Mesothelial cell of epicardium (in vitro differentiated cells): ENCODE measurements around the gene THADA. TPM values are rescaled to one million over a fixed set of nuclear protein-coding genes. Genes with fewer than 3 reads are reported as not detected.

ENCODE experiments used
- DNase-seq, 2 experiments: peaks; one replicate each; pipeline ENCODE4 v3.0.0; 2021; ENCODE audit warnings: low spot score in 2 of 2; ENCODE audit not compliant: unreplicated experiment in 2 of 2
- H3K27ac Mint-ChIP-seq: 2 replicates; pipeline ENCODE4 v1.8.0; 2021; ENCODE audit warnings: mixed read lengths
- H3K27me3 Mint-ChIP-seq: 2 replicates; pipeline ENCODE4 v1.8.0; 2021; ENCODE audit warnings: low read depth, mixed read lengths
- H3K36me3 Mint-ChIP-seq: 2 replicates; pipeline ENCODE4 v1.8.0; 2021; ENCODE audit warnings: mixed read lengths
- H3K4me1 Mint-ChIP-seq: 2 replicates; pipeline ENCODE4 v1.8.0; 2021; ENCODE audit warnings: mixed read lengths
- H3K4me3 Mint-ChIP-seq: 2 replicates; pipeline ENCODE4 v1.8.0; 2021; ENCODE audit warnings: mild to moderate bottlenecking, moderate library complexity, mixed read lengths
- H3K9me3 Mint-ChIP-seq: 2 replicates; pipeline ENCODE4 v1.8.0; 2021; ENCODE audit warnings: mixed read lengths
- total RNA-seq: library from RNA; stranded (reverse); gene quantifications from 3 replicates; pipeline ENCODE4 v1.2.1, GENCODE V29; 2021
- TF ChIP-seq, protein P1 (sequence below): fragments of 200-600 bp; sonication (generic); IDR thresholded peaks from one replicate; pipeline ENCODE4 v1.5.0; 2021; ENCODE audit warnings: antibody characterized with exemption; ENCODE audit not compliant: unreplicated experiment

The THADA gene
- total RNA-seq, 1 donor from 2014 or later, result 33.6 TPM

DNA sequence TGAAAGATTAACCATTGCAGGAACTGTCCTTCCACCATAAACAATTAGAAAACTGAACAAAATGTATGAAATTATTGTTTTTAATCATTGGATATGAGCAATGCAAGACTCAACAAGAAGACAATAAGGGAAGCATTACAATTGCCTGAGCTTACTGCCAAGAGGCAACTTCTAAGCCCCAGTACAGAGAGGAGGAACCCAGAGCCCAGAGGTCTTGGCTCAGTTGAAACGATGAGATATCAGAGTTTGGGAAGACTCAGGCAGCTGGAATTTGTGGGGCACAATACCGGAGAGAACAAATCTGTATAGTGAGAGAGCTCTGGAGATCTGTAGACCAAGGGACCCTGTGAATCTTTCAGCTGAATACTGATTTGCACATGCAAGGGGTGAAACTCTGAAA, 288.8 kb downstream of the THADA start:
- Mint-ChIP-seq H3K27me3 (no peaks in the 10 kb centered on the region), H3K4me3 (no peak overlapping the region), H3K4me1 (peaks cover 36% of the 10 kb centered on the region), H3K27ac (no peak overlapping the region), H3K9me3 (peaks cover 5% of the 10 kb centered on the region), H3K36me3 (peaks cover 2% of the 10 kb centered on the region)
- no peak for DNase-seq
- TF ChIP-seq, protein P1, sequence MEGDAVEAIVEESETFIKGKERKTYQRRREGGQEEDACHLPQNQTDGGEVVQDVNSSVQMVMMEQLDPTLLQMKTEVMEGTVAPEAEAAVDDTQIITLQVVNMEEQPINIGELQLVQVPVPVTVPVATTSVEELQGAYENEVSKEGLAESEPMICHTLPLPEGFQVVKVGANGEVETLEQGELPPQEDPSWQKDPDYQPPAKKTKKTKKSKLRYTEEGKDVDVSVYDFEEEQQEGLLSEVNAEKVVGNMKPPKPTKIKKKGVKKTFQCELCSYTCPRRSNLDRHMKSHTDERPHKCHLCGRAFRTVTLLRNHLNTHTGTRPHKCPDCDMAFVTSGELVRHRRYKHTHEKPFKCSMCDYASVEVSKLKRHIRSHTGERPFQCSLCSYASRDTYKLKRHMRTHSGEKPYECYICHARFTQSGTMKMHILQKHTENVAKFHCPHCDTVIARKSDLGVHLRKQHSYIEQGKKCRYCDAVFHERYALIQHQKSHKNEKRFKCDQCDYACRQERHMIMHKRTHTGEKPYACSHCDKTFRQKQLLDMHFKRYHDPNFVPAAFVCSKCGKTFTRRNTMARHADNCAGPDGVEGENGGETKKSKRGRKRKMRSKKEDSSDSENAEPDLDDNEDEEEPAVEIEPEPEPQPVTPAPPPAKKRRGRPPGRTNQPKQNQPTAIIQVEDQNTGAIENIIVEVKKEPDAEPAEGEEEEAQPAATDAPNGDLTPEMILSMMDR, result no peak

DNA sequence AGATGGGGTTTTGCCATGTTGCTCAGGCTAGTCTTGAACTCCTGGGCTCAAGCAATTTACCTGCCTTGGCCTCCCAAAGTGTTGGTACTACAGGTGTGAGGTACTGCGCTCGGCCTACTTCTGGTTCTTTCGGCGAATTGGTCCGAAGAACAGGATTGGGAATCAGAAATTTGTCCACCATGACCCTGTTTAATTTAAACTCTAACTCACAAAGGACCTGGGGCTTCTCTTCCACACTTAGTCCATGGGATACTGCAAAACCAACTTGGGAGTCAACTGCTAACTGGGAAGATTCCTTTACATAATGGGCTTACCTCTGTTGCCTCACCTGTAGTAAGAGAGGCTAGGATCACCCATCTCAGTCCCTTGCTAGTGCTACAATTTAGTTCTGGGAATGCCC, 289.6 kb downstream of the THADA start:
- TF ChIP-seq, protein P1, result no peak
- Mint-ChIP-seq H3K4me1 (peaks cover 37% of the 10 kb centered on the region), H3K36me3 (peaks cover 2% of the 10 kb centered on the region), H3K27ac (no peak overlapping the region), H3K9me3 (peaks cover 5% of the 10 kb centered on the region), H3K4me3 (no peak overlapping the region), H3K27me3 (no peaks in the 10 kb centered on the region)
- no peak for DNase-seq

DNA sequence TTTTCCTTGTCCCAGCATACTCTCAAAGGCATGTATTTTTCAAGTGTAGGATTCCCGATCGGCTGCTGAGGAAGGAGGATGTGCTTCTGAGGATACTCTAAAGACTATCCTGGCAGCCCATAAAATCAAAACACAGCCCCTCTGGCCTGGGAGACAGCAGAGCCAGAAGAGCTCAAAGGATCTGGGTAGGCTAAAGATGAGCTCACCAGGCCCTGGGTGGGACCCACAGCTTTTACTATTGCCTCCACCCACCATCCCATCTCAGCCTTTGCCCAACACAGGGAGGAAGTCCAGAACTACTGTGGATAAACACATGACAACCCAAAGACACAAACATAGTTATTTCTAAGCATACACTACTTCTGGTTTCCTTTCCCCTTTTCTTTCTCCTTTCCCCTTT, 290.3 kb downstream of the THADA start:
- Mint-ChIP-seq H3K9me3 (peaks cover 5% of the 10 kb centered on the region), H3K27ac (peak overlapping the region; percentile 93), H3K27me3 (no peaks in the 10 kb centered on the region), H3K4me3 (no peak overlapping the region), H3K4me1 (peaks cover 37% of the 10 kb centered on the region), H3K36me3 (peaks cover 2% of the 10 kb centered on the region)
- TF ChIP-seq, protein P1, result no peak
- no peak for DNase-seq

DNA sequence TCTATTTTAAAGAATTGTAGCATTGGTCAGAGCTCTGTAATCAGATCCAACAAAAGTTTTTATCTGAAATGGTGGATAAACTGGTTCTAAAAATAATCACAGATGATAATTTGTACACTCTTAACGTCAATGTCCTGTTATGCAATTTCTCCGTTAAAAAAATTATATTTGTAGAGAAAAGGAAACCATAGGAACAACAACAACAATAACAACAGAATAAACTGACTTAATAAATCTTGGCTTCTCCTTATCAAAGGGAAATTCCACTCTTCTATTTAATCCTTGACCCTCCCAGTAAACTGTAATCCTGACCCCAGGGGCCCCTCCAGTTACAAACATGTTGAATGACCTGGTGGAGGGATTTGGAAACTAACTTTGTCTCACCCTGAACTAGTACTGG, 290.8 kb downstream of the THADA start:
- Mint-ChIP-seq H3K27me3 (no peaks in the 10 kb centered on the region), H3K9me3 (peaks cover 5% of the 10 kb centered on the region), H3K4me1 (peaks cover 39% of the 10 kb centered on the region), H3K27ac (peak overlapping the region; percentile 93), H3K4me3 (no peak overlapping the region), H3K36me3 (peaks cover 2% of the 10 kb centered on the region)
- DNase-seq, result no peak
- TF ChIP-seq, protein P1, result no peak

DNA sequence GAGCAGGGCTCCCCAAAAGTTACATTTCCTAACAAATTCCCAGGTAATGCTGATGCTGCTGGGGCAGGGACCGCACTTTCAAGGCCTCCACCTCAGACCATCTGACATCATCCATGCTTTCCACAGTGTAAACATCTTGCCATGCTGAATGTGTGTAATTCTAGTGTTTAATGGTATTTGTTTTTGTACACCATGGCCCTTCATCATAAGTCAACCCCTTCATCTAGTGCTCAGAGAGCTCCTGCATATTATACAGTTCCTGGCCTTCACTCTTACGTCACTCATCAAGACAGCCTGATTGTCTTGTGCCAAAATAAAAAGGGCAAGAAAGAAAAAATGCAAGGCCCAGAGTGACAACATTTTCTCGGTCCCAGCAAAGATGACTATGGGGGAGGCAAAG, 291.9 kb downstream of the THADA start:
- no peak overlapping the region for H3K4me3 Mint-ChIP-seq
- H3K9me3 Mint-ChIP-seq, result no peaks in the 10 kb centered on the region
- H3K4me1 Mint-ChIP-seq, result peaks cover 39% of the 10 kb centered on the region
- no peak for DNase-seq
- TF ChIP-seq, protein P1, result no peak
- H3K27me3 Mint-ChIP-seq, result no peaks in the 10 kb centered on the region
- H3K36me3 Mint-ChIP-seq, result peaks cover 2% of the 10 kb centered on the region
- H3K27ac Mint-ChIP-seq, result peak overlapping the region; percentile 93

DNA sequence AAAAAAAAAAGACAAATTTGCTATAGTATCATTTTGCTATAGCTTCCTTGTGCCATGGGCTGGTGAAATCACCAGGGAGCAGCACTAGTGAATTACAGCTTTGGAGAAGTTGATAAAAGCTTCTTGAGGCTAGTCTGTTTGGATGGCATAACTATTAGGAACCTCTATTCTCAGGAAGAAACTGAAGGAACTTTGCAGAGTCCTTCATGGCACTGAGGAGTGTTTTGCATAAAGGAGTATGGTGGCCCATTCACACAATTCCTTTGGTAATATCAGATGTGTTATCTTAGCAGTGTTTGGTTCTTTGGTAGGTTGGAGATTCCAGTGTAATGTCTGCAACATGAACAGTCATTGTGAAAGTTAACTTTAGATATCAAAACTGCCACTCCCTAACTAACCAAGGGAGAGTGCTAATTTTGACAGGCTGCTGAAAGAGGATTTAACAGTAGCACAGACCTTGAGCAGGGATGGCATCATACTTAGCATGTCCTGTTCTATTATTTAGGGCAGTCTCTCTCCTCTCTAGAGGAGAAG, 292.8 kb downstream of the THADA start:
- Mint-ChIP-seq H3K36me3 (peaks cover 1% of the 10 kb centered on the region), H3K27me3 (no peaks in the 10 kb centered on the region), H3K27ac (no peak overlapping the region), H3K4me3 (no peak overlapping the region), H3K4me1 (peaks cover 39% of the 10 kb centered on the region), H3K9me3 (no peaks in the 10 kb centered on the region)
- TF ChIP-seq, protein P1, result no peak
- no peak for DNase-seq
